Measurements from ENCODE around the gene GSTCD. TPM values are rescaled to one million over a fixed set of nuclear protein-coding genes. Genes with fewer than 3 reads are reported as not detected.

Gene GSTCD
- total and polyA plus RNA-seq, 2 experiments from 2014 or later: 11.3 to 39.1 TPM

DNA sequence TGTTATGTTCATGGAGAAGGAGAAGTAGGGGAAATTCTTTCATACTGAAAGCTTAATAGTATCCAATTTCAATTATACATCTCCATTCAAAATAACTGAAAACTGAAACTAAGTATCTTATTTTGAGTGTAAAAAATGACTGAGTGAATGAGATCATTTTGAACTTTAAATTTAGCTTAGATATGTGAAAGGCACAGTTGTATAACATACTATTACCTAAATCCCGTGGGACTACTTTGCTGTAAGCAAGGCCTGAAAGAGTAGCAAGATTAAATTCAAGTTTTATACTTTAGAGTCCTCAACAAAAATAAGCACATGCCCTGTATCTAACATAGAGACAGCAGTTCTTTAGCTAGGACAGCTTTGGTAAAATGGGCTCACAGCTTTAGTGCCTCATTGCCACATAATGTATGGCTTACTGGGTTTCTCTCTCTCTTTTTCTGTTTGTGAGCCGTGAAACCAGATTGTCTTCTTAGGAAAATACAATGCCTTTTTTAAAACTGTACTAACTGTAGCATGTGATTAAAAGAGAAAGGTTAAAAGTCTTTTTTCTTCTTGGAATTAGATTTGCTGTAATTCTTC is 43.2 kb downstream of the GSTCD start (continued):
- TF ChIP-seq, protein P1, sequence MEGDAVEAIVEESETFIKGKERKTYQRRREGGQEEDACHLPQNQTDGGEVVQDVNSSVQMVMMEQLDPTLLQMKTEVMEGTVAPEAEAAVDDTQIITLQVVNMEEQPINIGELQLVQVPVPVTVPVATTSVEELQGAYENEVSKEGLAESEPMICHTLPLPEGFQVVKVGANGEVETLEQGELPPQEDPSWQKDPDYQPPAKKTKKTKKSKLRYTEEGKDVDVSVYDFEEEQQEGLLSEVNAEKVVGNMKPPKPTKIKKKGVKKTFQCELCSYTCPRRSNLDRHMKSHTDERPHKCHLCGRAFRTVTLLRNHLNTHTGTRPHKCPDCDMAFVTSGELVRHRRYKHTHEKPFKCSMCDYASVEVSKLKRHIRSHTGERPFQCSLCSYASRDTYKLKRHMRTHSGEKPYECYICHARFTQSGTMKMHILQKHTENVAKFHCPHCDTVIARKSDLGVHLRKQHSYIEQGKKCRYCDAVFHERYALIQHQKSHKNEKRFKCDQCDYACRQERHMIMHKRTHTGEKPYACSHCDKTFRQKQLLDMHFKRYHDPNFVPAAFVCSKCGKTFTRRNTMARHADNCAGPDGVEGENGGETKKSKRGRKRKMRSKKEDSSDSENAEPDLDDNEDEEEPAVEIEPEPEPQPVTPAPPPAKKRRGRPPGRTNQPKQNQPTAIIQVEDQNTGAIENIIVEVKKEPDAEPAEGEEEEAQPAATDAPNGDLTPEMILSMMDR (conservative IDR thresholded peaks at IDR 0.05; ENCODE audit: low read depth in 2 of 2): no peak
- TF ChIP-seq, protein P2, sequence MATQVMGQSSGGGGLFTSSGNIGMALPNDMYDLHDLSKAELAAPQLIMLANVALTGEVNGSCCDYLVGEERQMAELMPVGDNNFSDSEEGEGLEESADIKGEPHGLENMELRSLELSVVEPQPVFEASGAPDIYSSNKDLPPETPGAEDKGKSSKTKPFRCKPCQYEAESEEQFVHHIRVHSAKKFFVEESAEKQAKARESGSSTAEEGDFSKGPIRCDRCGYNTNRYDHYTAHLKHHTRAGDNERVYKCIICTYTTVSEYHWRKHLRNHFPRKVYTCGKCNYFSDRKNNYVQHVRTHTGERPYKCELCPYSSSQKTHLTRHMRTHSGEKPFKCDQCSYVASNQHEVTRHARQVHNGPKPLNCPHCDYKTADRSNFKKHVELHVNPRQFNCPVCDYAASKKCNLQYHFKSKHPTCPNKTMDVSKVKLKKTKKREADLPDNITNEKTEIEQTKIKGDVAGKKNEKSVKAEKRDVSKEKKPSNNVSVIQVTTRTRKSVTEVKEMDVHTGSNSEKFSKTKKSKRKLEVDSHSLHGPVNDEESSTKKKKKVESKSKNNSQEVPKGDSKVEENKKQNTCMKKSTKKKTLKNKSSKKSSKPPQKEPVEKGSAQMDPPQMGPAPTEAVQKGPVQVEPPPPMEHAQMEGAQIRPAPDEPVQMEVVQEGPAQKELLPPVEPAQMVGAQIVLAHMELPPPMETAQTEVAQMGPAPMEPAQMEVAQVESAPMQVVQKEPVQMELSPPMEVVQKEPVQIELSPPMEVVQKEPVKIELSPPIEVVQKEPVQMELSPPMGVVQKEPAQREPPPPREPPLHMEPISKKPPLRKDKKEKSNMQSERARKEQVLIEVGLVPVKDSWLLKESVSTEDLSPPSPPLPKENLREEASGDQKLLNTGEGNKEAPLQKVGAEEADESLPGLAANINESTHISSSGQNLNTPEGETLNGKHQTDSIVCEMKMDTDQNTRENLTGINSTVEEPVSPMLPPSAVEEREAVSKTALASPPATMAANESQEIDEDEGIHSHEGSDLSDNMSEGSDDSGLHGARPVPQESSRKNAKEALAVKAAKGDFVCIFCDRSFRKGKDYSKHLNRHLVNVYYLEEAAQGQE (IDR thresholded peaks at IDR 0.05; ENCODE audit: unreplicated experiment): no peak
- TF ChIP-seq ZNF114 (CRISPR knock-in tag; IDR thresholded peaks at IDR 0.05) (no peak), EZH2phosphoT487 (IDR thresholded peaks at IDR 0.05; ENCODE audit: unreplicated experiment) (no peak)

DNA sequence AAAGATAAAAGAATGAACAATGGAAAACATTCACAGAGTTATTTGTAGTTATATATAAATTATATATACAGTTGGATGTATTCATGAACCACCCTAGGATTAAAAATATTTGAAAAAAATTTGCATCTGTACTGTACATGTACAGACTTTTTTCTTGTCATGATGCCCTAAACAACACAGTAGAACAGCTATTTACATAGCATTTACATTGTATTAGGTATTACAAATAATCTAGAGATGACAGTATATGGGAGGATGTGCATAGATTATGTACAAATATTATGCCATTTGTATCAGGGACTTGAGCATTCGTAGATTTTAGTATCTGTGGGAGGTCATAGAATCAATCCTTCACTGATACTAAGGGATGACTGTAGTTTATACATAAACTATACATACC is 44.8 kb downstream of the GSTCD start:
- no peak for ATAC-seq
- H3K27me3 ChIP-seq (ENCODE audit: insufficient read depth): no peaks in the 10 kb centered on the region
- no peak overlapping the region for H3K4me2 ChIP-seq
- TF ChIP-seq, protein P1 (conservative IDR thresholded peaks at IDR 0.05; ENCODE audit: low read depth in 2 of 2): no peak
- no peak for TF ChIP-seq JUNB (IDR thresholded peaks at IDR 0.05; ENCODE audit: unreplicated experiment)
- no peak for TF ChIP-seq CREB1 (CRISPR knock-in tag; IDR thresholded peaks at IDR 0.05; ENCODE audit: low read depth)
- no peak for TF ChIP-seq STAT1 (IDR thresholded peaks at IDR 0.05; ENCODE audit: unreplicated experiment)
- TF ChIP-seq, protein P2 (IDR thresholded peaks at IDR 0.05; ENCODE audit: unreplicated experiment): no peak
- no peak for TF ChIP-seq POLR2AphosphoS5 (IDR thresholded peaks at IDR 0.05; ENCODE audit: low read depth)
- TF ChIP-seq, protein P3, sequence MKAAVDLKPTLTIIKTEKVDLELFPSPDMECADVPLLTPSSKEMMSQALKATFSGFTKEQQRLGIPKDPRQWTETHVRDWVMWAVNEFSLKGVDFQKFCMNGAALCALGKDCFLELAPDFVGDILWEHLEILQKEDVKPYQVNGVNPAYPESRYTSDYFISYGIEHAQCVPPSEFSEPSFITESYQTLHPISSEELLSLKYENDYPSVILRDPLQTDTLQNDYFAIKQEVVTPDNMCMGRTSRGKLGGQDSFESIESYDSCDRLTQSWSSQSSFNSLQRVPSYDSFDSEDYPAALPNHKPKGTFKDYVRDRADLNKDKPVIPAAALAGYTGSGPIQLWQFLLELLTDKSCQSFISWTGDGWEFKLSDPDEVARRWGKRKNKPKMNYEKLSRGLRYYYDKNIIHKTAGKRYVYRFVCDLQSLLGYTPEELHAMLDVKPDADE (IDR thresholded peaks at IDR 0.05): no peak
- no peak for TF ChIP-seq EZH2 (IDR thresholded peaks at IDR 0.05; ENCODE audit: low read depth, unreplicated experiment)
- TF ChIP-seq EZH2phosphoT487 (IDR thresholded peaks at IDR 0.05; ENCODE audit: unreplicated experiment): no peak
- TF ChIP-seq NANOG (IDR thresholded peaks at IDR 0.05; ENCODE audit: borderline replicate concordance): no peak

More for the DNA sequence above, 44.8 kb downstream of the GSTCD start:
- H3K4me3 ChIP-seq: no peak overlapping the region
- H2AFZ ChIP-seq: no peak overlapping the region
- H3K4me1 Mint-ChIP-seq: no peaks in the 10 kb centered on the region
- no peak overlapping the region for H3K27ac Mint-ChIP-seq
- H3K27ac ChIP-seq (ENCODE audit: low read depth): no peak overlapping the region
- no peak overlapping the region for H3K4me3 Mint-ChIP-seq
- no peaks in the 10 kb centered on the region for H3K36me3 Mint-ChIP-seq (ENCODE audit: low read depth)
- no peaks in the 10 kb centered on the region for H3K27me3 Mint-ChIP-seq (ENCODE audit: insufficient read depth, low read depth, poor library complexity)
- no peaks in the 10 kb centered on the region for H3K9me2 ChIP-seq (ENCODE audit: insufficient read depth)
- H3K36me3 ChIP-seq (ENCODE audit: insufficient read depth): no peaks in the 10 kb centered on the region
- H3K9me3 Mint-ChIP-seq: no peaks in the 10 kb centered on the region
- no peaks in the 10 kb centered on the region for H3K4me1 ChIP-seq (ENCODE audit: insufficient read depth)
- H3K79me2 ChIP-seq (replicated peaks; ENCODE audit: insufficient read depth): no peaks in the 10 kb centered on the region
- DNase-seq (ENCODE audit: low spot score): no peak
- no peaks in the 10 kb centered on the region for H4K20me1 ChIP-seq (replicated peaks; ENCODE audit: insufficient read depth)
- H3F3A ChIP-seq (replicated peaks; ENCODE audit: low read depth): no peaks in the 10 kb centered on the region

Measured in GM23338 (cell line).